Stimulated activated CD8-positive, alpha-beta memory T cell treated with anti-CD3 and anti-CD28 coated beads, Interleukin-12 subunit alpha, Interleukin-12 subunit beta, amount 100 ng/mL, for 24 hours (primary cell): Measurements from ENCODE around the gene RNF167.
A peak's percentile ranks its signal among the peaks of the same experiment; 100 is the strongest.

Source experiments
- DNase-seq: peaks from one replicate; pipeline ENCODE4 v3.0.0-alpha.2; 2020; ENCODE audit errors: extremely low read depth

Gene RNF167

DNA sequence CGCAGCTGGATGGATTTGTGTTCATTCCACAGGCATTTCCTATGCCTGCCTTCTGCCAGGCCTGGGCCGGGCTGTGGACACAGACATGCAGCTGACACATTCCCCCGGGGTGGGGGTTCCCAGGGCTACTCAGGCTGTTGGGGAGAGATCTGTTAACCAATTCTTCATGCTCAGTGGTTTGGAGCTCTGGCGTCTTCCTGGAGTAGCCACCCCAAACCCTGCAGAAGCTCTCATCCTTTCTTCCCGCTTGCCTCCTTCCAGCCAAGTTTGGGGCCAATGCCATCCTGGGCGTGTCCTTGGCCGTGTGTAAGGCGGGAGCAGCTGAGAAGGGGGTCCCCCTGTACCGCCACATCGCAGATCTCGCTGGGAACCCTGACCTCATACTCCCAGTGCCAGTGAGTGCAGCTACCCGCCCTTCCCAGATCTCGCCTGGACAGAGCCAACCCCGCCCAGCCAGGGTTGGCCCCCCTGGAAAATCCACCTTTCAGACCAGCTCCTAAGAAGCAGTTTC, 13.4 kb downstream of the RNF167 start:
- DNase-seq = no peak

DNA sequence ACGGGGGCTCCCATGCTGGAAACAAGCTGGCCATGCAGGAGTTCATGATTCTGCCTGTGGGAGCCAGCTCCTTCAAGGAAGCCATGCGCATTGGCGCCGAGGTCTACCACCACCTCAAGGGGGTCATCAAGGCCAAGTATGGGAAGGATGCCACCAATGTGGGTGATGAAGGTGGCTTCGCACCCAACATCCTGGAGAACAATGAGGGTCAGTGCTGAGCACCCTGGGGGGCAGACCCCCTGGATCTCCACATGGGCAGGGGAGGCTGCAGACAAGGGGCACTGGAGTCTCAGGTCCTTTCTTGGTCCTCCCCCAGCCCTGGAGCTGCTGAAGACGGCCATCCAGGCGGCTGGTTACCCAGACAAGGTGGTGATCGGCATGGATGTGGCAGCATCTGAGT, 15.0 kb downstream of the RNF167 start:
- DNase-seq = no peak

DNA sequence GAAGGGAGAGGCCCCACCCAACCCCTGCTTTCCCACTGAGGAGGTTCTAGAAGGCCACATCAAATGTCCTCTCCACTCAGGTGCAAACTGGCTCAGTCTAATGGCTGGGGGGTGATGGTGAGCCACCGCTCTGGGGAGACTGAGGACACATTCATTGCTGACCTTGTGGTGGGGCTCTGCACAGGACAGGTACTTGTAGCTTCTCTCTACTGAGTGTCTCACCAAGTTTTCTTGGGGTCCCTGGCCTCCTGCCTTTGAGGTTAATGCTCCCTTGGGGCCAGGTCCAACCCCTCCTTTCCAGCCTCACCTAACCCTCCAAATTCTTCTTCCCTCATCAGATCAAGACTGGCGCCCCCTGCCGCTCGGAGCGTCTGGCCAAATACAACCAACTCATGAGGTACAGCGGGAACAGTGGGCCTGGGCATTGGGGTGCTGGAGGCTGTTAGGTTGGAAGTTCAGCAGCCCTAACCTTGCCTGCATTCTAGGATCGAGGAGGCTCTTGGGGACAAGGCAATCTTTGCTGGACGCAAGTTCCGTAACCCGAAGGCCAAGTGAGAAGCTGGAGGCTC, 16.5 kb downstream of the RNF167 start:
- no peak for DNase-seq

DNA sequence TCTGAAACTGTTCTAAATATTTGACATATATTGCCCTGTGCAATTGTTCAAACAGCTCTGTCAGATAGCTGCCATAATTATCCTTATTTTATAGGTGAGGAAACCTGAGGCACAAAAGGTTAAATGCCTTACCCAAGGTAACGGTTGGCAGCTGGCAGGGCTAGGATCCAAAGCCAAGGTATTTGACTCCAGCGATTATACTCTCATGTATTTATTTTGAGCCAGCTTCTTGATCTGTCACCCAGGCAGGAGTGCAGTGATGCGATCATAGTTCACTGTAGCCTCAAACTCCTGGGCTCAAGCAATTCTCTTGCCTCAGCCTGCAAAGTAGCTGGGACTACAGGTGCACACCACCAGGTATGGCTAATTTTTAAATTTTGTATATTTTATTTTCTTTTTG, 18.0 kb downstream of the RNF167 start:
- no peak for DNase-seq

DNA sequence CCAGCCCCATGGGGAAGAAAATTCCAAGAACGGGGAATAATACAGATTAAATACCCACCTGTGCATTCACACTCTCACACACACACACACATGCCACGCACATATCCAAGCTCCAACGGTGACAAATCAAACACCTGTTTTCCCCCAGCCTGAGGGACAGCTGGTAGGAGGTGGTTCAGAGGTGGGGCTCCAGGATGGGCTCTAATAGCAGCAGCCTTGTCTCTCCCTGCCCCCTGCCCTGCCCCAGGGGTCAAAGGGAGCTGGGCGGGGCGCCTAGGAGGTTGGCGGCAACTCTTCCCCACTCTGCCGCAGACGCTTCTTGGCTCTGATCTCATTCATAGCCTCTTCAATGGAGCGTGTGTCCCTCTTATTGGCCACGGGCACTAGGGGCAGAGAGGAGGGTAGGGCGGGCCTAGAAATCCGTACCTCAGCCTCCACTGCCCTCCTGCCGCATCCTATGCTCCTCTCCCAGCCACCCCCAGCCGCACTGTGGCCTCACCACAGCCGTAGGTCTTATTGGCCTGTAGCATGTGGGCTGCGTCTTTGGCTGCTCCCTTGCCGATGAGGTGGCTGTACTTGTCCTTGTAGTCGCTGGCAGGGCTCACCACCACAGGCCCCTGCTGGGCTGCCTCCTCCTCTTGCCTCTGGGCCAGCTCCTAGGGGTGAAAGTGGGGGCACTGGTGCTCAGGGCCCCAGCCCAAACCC, 19.3 kb downstream of the RNF167 start:
- no peak for DNase-seq

DNA sequence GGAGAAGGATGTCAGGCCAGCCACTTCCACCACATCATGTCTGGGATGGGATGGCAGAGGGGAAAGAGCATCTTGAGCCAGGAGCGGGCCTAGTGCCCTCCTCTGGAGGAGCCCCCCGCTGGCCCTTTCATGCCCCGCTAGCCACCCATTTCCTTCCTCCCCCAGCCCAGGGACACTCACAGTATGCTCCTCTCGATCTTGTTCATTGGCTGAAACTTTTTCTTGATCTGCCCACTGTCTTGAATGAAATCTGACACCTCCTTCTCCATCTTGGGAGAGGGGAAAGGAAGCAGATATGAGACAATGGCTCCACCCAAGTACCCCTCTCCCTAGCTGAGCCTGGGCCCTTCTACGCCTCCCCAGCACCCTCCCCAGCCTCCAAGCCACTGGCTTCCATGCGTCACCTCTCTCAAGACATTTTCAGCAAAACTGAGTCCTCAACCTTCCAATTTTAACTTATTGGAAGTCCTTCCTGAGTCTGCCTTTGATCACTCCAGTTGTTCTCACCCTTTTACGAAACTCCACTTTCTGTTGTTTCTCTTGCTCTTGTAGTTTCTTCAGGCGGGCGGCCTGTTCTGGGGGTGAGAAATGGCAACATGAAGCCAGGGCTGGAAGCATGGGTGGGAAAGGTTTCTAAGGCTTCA, 20.3 kb downstream of the RNF167 start:
- DNase-seq = no peak

DNA sequence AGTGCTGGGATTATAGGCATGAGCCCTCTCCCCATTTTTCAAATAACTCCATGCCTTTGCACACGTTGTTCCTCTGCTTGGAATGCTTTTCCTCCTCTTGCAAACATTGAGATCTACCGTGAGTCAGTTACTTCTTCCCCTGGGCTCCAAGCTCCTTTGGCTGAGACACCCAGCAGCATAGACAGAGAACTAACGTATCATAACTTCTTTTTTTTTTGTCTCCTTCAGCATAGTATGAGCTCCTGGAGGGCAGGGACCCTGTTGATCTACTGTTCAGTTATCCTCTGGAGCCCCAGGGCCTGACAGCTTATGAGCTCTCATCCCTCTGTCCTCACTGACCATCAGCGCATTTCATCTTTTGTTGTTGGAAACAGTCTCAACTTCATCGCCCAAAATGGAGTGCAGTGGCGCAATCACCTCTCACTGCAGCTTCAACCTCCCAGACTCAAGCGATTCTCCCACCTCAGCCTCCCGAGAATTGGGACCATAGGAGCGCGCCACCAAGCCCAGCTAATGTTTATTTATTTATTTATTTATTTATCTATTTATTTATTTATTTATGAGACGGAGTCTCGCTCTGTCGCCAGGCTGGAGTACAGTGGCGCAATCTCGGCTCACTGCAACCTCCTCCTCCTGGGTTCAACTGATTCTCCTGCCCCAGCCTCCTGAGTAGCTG, 25.4 kb downstream of the RNF167 start:
- DNase-seq = no peak

DNA sequence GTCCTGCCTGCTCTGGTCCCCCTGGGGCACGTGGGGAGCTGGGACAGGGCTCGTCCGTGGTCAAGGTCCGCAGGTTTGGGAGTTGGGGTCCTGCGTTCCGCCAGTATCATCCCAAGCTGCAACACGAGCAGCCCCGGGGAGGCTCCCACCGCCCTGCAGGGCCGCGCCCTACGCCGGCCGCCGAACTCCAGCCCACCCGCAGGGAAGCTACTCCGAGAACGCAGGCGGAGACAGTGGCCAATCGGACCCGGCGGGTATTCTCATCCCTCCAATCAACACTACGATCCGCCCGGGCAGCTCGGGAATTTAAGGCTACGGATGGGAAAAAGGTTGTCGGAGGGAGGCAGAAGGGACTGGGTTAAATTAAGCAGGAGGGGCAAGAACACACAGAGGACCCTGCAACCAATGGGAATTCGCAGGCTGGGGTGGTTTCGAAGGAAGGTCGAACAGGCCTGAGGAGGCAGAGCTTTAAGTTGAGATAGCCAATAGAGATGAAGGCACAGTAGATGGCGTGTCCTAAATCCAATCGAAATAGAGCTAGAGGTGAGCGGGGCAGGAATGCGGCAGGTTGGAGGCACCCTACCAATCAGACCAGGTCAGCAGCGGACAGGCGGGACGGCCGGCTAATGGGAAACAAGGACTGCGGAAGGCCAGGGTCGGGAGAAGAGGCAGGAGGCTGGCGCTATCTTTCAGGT, 26.9 kb downstream of the RNF167 start:
- DNase-seq = peak; percentile 90

DNA sequence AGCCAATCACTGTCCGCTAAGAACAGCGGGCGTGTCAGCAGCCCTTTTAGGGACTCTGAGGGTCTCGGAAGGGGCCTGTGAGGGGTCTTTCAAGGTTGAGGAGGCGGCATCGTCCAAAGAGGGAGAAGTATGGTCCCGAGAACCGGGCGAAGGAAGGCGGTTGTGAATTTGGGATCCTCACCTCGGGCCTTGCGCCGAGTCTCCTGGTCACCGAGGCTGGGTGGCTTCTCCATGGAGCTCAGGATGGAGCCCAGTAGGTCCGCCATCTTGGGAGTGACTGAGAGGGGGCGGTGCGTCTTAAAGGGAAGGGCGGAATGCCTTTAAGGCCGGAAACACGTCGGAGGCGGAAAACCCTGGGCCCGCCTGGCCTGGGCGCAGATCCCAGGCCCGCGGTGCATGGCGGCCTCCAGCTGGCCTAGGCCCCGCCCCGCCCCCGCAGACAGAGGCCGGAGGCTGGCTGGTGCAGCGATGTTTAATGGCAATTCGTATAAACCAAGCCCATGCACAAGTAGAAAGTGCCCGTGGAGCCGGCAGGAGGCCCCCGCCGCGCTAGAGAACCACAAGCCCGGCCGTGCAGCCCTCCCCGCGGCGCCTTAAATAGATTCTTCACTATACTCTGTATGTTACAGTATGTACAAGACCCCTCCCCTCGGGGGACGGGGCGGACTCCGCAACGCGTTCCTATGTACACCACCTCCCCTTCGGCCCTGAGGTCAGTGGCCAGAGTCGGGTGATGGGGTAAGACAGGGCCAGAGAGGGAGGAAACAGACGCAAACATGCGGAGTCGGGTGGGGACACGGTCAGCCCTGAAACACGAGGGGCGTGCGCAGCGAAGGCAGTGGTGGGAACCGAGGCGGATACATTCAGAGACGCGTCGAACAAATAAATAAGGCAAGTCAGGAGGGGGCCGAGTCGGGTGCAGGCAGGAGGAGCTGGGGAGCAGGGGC, 27.7 kb downstream of the RNF167 start, which contains the start of gene SPAG7:
TSS of gene SPAG7 (minus strand) at position 279 of the 947 bp plus-strand sequence. CDS start at position 266, 13 bp downstream.
- peak; percentile 86 for DNase-seq

DNA sequence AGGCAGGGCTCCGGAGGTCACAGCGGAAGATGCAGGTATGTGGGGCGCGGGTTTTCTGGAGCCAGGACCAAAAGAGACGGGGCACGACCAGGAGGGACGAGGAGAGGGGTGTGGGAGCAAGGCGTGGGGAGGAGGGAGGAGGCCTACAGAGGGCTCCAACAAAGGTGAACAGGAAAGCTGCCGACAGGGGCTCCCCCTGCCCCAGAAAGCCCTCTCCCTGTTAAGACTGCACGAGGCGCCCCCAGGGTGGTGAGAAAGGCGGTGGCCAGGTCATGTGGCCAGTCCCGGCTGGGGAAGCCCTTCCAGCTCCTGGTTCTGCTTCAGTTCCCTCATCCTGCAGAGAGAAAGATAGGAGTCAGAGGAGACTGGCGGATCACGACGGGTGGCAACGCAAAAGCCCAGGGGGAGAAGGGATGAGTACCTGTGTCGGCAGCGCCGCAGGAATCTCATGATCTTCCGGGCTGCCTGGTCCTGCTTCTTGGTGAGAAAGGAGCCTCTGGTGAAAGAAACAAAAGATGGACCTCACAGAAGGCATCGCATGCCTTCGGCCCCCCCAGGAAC, 28.5 kb downstream of the RNF167 start:
- DNase-seq = no peak

DNA sequence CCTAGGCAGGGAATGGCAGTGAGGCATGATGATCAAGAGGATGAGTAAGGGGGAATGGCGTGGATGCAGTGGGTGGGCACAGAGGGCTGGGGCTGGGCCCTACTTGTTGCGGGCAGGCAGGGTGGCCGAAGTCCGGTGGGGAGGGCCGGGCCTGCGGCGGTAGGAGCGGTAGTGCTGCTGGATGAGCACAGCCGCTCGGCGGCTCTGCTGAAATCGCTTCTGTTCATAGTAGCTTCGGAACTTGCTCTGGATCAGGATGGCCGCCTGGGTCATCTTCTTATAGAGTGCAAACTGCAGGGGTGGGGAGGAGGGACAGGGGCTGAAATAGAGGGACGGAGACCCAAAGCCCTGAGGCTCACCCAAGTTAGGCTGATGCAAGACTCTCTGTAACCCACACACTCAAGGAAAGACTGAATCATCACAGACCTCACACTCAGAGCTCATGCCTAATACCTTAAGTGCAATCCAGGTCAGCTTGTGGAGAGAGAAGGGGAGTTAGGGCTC, 29.0 kb downstream of the RNF167 start:
- no peak for DNase-seq

DNA sequence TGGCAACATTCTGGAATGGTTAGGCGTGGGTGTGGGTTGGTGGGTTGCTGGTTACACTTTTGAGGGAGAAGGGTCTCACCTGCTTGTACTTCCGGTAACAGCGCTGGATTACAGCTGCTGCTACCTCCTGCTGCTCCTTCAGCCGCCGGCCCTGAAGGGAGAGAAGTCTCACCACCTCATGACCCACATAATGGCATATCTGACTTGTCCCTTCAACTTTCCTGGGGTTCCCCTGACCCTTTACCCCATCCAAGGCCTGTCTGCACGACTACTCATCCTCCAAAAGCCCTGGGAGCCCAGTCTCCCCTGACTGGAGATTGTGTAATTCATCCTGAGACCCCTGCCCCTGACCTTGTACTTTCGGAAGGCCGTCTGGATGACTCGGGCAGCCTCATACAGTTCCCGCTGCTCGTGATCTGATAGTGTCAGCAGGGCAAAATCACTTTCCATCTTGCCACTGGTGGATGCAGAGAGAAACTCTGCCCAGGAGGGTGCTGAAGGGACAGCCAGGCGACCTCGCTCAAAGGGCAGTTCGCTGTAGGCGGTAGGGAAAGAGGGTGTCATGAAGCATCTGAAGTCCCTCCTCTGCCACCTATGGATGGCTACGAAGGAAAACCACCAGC, 29.6 kb downstream of the RNF167 start:
- DNase-seq = no peak

DNA sequence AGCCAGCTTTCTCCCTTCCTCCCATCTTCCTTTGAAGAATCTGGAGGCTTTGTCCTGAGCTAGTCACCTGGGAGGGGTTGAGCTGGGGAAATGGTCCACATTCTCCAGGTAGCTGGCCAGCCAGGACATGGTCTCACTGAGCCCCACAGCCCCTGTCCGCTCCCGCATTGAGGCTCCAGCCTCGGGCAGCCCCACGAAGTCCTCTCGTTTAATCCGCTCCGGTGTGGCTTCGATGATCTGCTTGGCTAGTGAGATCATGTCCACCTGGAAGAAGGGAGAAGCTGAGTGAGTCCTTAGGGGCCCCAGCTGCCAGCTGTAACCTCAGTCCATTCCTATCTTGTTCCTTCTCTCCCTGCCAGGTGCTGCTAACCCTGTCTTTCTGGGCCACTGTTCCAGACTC, 30.2 kb downstream of the RNF167 start:
- no peak for DNase-seq

DNA sequence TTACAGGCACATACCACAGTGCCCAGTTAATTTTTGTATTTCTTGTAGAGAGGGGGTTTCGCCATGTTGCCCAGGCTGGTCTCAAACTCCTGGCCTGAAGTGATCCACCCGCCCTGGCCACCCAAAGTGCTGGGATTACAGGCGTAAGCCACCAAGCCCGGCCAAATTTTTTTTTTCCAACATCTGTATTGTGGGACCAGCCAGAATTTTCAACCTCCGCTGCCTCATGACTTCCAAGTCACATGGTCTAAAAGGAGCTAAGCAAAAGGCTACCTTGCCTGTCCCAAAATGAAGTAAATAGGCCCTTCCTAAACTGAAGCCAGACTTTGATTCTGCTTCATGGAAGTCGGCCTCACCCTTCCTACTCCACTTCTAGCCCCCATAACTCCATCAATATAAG, 31.8 kb downstream of the RNF167 start:
- no peak for DNase-seq

DNA sequence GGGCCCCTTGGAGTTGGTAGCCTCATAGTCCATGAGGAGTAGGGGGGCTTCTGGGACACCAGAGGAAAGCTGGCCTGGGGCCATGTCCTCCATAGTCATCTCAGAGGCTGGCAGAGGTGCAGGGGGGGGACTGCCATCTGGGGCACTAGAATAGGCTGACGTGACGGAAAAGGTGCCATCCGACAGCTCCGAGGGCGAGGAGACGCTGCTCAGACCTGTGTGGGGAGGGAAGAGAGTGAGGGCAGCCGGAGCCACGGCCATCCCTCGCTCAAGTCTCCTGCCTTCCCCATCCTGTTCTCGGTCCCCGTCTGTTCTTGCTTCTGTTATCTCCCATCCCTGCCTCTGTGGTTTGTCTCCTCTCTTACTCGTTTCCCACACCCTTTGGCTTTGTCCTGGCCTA, 32.3 kb downstream of the RNF167 start:
- no peak for DNase-seq

DNA sequence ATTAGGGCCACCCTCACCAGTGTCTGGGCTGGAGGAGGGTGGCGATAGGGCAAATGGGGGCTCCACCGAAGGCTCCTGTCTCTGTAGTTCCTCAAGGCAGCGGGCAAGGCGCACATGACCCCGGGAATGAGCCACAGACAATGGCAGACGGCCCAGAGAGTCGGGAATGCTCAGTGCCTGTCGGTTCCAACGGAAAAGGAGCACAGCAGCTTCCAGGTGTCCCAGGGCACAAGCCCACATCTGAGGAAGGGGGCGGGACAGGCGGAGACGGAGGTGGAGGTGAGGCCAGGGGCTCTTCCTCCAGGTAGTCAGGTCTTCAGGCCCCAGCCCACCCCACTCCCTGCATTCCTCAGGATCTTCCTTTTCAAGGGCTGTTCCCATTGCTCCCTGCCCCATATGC, 32.7 kb downstream of the RNF167 start:
- DNase-seq = no peak

DNA sequence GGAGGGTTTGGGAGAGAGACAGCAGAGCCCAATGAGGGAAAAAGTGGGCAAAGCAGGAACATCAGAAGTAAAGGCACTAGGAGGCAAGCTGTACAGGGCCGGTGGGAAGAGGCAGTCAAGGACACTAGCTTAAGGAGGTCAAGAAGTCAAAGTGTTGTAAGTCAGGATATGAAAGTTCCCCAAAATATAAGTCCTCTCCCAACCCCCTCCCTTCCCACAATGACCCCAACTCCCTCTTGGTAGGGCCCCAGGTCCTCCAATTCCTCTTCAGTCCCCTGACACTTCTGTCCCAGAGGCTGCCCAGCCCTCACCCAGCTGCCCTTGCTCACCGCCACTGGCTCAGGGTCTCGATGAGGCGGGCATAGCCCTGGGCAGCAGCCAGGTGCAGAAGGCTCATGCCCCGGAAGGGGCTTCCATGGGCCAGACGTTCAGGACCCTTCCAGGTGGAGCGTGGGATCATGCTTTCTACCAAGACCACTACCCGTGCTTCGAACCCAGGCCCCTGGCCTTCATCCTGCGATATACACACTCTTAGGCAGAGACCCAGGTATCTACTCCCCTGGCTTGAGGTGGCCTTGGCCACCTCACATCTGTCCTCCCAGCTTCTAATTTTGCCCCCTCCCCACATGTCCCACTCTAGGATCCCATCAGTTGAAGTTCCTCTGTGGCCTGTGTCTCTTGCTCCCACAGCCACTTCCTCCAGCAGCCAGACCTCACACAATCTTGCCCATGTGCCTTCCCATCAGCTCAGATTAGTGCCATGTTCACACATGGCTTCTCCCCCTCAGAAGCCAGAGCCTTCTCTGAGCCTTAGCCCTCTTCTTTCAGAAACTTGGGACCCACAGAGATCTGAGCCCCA, 33.4 kb downstream of the RNF167 start:
- no peak for DNase-seq

DNA sequence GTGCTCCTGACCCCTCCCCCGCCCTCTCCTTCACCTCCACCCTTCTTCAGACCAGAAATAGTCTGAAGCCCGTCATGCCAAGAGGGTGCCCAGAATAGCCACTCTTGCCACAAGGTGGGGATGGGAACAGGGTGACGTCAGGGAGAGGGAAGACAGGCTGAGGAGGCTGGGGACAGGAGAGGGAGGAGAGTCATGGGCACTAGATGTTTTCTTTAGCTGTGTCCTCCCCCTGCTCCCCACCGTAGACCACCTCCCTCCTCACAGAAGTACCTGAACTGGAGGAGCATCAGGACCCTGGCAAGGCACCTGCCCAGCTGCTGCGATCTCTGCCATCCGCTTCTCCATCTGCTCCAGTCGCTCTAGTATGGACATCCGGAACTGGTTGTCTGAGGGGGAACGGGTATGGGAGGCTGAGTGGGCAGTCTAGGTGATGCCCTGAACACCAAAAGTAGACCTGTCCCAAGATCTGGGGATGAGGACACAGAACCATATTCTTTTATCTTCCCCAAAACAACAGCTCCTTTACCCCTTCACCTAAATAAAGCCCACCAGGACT, 34.1 kb downstream of the RNF167 start:
- DNase-seq = no peak
